GM12875 (cell line): Measurements from ENCODE around the gene ACER1.

Experiments used
- H3K4me3 ChIP-seq: one replicate; pipeline ENCODE4 v1.5.1; 2011; ENCODE audit warnings: low read depth, low read length, control low read depth
- CTCF ChIP-seq: IDR thresholded peaks from 2 replicates; pipeline ENCODE4 v1.5.1; 2011; ENCODE audit warnings: low read depth, mild to moderate bottlenecking, control low read depth, inconsistent platforms, low read length, moderate library complexity, borderline replicate concordance; ENCODE audit not compliant: insufficient read depth

Gene ACER1

GRCh38 chr19:6276447-6276846 is 57.0 kb downstream of the ACER1 start:
- no peak overlapping the region for H3K4me3 ChIP-seq
- no peak for TF ChIP-seq CTCF

DNA sequence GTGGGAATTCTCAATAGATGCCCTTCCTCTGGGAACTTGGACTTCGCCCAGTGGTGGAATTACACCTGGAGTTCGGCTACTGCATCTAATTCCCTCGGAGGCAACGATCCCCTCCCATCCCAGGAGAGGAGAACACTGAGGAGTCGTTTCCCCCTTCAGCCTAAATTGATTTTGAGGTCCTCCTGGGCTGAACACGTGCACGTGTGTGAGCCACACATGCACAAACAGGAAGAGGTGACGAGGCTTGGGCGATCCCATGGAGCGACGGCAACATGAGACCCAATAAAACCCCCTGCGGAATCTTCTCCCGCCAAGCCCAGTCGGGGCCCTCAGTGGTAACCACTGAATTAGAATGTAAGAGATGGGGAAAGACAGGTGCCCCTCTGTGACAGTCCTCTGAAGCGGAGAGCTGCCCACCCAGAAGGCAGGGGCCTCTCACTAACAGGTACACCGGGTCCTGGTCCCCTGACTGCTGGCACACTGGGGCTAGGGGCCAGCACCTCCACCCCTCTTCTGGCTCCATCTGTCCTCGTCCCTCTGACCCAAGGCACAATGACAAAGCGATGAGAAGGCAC is 58.2 kb downstream of the ACER1 start:
- no peak for TF ChIP-seq CTCF
- H3K4me3 ChIP-seq = no peak overlapping the region

- H3K4me3 ChIP-seq = no peak overlapping the region
- no peak for TF ChIP-seq CTCF
Observed at GRCh38 chr19:6274756-6275155, 58.7 kb downstream of the ACER1 start.

DNA sequence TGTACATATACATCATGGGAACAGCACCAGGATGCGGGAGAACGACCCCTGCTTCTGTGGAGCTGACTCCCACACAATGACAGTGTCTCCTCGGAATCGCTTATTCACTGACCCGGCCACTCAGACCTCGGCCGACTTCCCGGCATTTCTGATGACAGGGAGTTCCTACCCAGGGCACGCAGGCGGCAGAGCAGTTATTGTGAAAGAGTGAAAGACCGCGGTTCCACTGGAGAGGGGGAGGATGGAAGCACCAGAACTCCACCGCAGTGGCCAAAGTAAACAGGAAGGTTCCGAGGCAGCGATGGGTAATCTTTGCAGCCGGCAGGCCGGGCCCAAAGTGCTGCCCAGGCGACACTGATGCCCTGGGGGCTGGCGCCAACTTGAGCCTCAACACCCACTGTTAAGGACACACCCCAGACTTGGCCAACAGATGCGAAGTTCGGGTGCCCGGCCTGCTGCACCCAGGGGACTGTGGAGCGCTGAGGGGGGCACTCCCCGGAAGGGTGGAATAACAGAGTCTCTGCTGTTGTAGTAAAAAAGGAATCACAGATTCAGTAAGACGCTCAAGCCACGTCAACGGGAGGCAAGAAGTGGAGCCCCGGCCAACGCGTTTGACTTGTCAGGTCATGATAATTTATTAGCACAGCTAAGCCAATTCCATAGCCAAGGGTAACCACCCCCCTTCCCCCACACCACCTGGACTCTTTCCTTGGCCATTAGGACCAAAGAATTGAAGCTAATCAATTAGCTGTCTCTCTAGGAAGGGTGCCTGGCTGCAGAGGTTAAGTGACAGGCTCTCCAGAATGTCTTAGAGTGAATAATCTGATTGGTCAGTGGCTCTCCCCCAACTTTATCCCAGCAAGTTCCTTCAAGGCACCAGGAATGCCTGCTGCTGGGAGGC is 59.5 kb downstream of the ACER1 start:
- H3K4me3 ChIP-seq = no peak overlapping the region
- no peak for TF ChIP-seq CTCF

DNA sequence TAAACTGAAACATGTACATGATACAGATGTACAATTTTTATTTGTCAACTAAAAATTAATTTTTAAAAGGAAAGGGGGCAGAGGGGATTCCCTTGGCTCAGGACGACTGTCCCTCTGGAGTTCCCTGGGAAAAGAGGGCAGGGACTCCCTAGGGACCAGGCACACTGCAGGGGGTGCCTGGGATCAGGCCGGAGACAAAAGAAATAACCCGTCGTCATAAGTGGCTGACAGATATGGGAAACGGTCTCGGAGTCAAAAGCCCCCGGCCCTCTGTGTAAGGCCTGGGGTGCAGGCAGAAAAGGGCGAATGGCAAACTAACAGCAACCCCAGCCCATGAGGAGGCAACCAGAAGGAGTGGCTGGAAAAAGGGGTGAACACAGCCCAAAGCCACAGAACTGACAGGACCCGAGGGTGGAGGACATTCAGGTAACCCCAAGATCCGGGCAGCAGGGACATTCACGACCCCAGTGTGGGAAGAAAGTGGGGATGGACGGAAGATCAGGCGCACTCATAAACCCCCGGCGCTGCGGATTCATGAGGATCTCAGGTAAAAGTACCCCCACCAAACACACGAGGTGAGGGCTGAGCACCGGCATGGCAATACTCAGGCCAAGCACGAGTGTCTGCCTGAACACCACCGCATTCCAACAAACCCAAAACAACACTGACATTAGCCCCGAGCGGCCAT is 60.4 kb downstream of the ACER1 start:
- H3K4me3 ChIP-seq = no peak overlapping the region
- no peak for TF ChIP-seq CTCF

- H3K4me3 ChIP-seq = no peak overlapping the region
- TF ChIP-seq CTCF = no peak
Observed at GRCh38 chr19:6272411-6272791, 61.0 kb downstream of the ACER1 start.
